DND-41 (cell line): ENCODE results near the gene IGLL5.
A peak's percentile ranks its signal among the peaks of the same experiment; 100 is the strongest.

Experiments used
- ATAC-seq: fragments of 200-7000 bp; cut with Tn5 transposase; 3 replicates; pipeline ENCODE4 v1.9.1; 2021; ENCODE audit warnings: low read depth; ENCODE audit not compliant: insufficient read depth
- DNase-seq: peaks from one replicate; pipeline ENCODE4 v3.0.0-alpha.2; 2020
- H2AFZ ChIP-seq: 2 replicates; pipeline ENCODE4 v1.6.0; 2012; ENCODE audit warnings: low read depth, low read length
- H3K27ac ChIP-seq: 2 replicates; pipeline ENCODE4 v1.5.1; 2012; ENCODE audit warnings: low read length, inconsistent platforms
- H3K27me3 ChIP-seq: fragments of 200-600 bp; sonication (generic); 2 replicates; pipeline ENCODE4 v1.6.0; 2012; ENCODE audit warnings: low read length, mild to moderate bottlenecking, inconsistent platforms; ENCODE audit not compliant: insufficient read depth, poor library complexity
- H3K36me3 ChIP-seq: 2 replicates; pipeline ENCODE4 v1.5.1; 2012; ENCODE audit warnings: low read length, inconsistent platforms; ENCODE audit not compliant: insufficient read depth
- H3K4me1 ChIP-seq: 2 replicates; pipeline ENCODE4 v1.5.1; 2012; ENCODE audit warnings: mild to moderate bottlenecking, low read length; ENCODE audit not compliant: insufficient read depth
- H3K4me2 ChIP-seq: 2 replicates; pipeline ENCODE4 v1.6.0; 2012; ENCODE audit warnings: mild to moderate bottlenecking, moderate library complexity, low read length, inconsistent platforms; ENCODE audit not compliant: insufficient read depth
- H3K4me3 ChIP-seq, 2 experiments: fragments of 200-600 bp in 1 of 2; shearing (Covaris generic) in 1 of 2; 2 replicates each; pipeline ENCODE4 v1.5.1; 2012 to 2016; ENCODE audit warnings: inconsistent platforms in 2 of 2, low read length in 2 of 2, mild to moderate bottlenecking in 2 of 2, low read depth in 1 of 2, moderate library complexity in 1 of 2
- H3K79me2 ChIP-seq: 2 replicates; pipeline ENCODE4 v1.6.0; 2012; ENCODE audit warnings: low read length, inconsistent platforms; ENCODE audit not compliant: insufficient read depth
- H3K9ac ChIP-seq: 2 replicates; pipeline ENCODE4 v1.6.0; 2012; ENCODE audit warnings: low read depth, mild to moderate bottlenecking, inconsistent platforms, low read length, moderate library complexity
- H3K9me3 ChIP-seq: 2 replicates; pipeline ENCODE4 v1.5.1; 2012; ENCODE audit warnings: low read length, moderate library complexity, mild to moderate bottlenecking, inconsistent platforms; ENCODE audit not compliant: insufficient read depth, severe bottlenecking
- H4K20me1 ChIP-seq: 2 replicates; pipeline ENCODE4 v1.6.0; 2012; ENCODE audit warnings: low read length; ENCODE audit not compliant: insufficient read depth
- EZH2 ChIP-seq: IDR thresholded peaks from 3 replicates; pipeline ENCODE4 v1.6.1; 2012; ENCODE audit warnings: borderline replicate concordance, low read depth, mild to moderate bottlenecking, moderate library complexity, low read length, inconsistent platforms; ENCODE audit not compliant: severe bottlenecking
- TF ChIP-seq, protein P1 (sequence below): IDR thresholded peaks from 2 replicates; pipeline ENCODE4 v1.5.1; 2012; ENCODE audit warnings: borderline replicate concordance, low read length, moderate library complexity, mild to moderate bottlenecking; ENCODE audit not compliant: poor library complexity, severe bottlenecking; ENCODE audit errors: extremely low read depth

The IGLL5 gene

DNA sequence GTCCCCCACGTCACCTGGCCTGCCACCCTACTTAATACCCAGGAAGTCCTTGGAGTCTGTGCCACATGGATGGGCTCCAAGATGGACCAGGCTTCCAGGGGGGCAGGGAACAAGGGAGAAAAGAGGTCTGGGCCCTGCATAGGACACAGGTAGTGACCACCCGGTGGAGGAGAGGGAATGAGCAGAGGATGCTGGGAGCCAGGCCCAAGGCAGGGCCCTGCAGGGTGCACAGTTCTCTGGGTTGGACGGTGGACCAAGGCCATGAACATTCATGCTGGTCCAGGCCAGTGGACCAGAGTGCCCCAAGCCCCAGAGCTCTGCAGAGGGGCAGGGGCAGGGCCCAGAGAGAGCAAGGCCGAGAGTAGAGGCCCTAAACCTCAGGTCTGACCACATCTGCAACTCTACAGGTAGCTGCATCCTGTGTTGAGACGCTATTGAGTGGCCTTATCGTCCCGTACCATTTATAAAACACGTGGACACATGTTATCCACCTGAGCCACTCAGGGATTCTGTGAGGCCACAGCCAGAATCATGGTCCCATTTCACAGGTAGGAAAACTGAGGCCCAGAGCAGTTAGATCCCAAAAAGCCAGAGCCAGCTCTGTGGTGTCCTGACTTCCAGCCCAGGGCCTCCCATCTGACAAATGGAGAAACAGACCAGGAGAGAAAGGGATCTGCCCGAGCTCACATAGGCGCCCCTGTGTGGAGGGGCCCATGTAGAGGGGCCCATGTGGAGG lies 46.4 kb downstream of the IGLL5 start:
- Histone ChIP-seq H3K27ac (0 out of 2 replicates have a peak overlapping the region, but pooled peaks have one; percentile 36), H3K9me3 (no peaks in the 10 kb centered on the region), H2AFZ (no peak overlapping the region), H3K36me3 (no peaks in the 10 kb centered on the region), H3K4me1 (peaks cover 13% of the 10 kb centered on the region), H4K20me1 (no peaks in the 10 kb centered on the region), H3K79me2 (no peaks in the 10 kb centered on the region), H3K4me2 (no peak overlapping the region), H3K9ac (no peak overlapping the region), H3K27me3 (no peaks in the 10 kb centered on the region), H3K4me3 (no peak overlapping the region)
- TF ChIP-seq EZH2 = no peak
- TF ChIP-seq, protein P1, sequence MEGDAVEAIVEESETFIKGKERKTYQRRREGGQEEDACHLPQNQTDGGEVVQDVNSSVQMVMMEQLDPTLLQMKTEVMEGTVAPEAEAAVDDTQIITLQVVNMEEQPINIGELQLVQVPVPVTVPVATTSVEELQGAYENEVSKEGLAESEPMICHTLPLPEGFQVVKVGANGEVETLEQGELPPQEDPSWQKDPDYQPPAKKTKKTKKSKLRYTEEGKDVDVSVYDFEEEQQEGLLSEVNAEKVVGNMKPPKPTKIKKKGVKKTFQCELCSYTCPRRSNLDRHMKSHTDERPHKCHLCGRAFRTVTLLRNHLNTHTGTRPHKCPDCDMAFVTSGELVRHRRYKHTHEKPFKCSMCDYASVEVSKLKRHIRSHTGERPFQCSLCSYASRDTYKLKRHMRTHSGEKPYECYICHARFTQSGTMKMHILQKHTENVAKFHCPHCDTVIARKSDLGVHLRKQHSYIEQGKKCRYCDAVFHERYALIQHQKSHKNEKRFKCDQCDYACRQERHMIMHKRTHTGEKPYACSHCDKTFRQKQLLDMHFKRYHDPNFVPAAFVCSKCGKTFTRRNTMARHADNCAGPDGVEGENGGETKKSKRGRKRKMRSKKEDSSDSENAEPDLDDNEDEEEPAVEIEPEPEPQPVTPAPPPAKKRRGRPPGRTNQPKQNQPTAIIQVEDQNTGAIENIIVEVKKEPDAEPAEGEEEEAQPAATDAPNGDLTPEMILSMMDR = no peak
- no peak for ATAC-seq
- DNase-seq = no peak

DNA sequence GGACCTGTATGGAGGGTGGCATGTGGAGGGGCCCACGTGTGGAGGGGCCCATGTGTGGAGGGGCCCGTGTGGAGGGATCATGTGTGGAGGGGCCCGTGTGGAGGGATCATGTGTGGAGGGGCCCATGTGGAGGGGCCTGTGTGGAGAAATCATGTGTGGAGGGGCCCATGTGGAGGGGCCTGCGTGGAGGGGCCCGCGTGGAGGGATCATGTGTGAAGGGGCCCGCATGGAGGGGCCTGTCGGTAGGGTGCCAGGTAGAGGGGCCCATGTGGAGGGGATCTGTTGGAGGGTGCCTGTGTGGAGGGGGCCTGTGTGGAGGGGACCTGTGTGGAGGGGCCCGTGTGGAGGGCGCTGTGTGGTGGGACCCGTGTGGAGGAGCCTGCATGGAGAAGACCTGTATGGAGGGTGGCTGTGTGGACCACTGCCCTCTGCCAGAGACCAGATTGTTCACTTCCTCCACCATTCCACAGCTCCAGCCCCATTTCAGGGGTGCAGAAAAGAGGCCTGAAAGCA lies 47.0 kb downstream of the IGLL5 start:
- no peaks in the 10 kb centered on the region for H4K20me1 ChIP-seq
- H3K4me1 ChIP-seq = peaks cover 13% of the 10 kb centered on the region

DNA sequence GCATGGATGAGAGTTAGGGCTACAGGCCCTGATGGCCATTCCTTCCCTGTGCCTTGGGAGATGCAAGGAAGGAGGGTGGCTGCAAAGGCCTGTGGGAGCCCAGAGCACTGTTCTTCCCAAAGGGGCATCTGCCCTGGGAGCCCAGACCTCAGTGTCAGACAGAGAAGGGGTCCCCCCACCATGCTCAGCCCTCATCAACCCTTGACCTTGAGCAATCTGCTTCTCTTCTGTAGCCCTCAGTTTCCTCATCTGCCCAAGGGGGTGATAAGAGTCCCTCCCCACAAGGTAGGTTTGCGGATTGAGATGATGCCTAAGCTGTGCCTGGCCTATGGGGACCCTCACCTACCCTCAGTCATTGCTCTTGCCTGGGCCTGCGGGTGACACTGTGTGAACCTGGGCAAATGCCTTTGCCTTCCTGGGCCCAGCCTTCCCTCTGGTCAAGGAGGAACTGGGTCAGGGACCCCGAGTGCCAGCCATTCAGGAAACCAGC lies 47.5 kb downstream of the IGLL5 start:
- Histone ChIP-seq H3K27ac (peak overlapping the region; percentile 43), H3K79me2 (no peaks in the 10 kb centered on the region), H3K27me3 (no peaks in the 10 kb centered on the region), H2AFZ (no peak overlapping the region), H4K20me1 (no peaks in the 10 kb centered on the region), H3K36me3 (no peaks in the 10 kb centered on the region), H3K4me3 (no peak overlapping the region), H3K4me1 (peaks cover 11% of the 10 kb centered on the region), H3K4me2 (no peak overlapping the region), H3K9me3 (no peaks in the 10 kb centered on the region), H3K9ac (no peak overlapping the region)
- no peak for TF ChIP-seq EZH2
- TF ChIP-seq, protein P1 = no peak
- DNase-seq (no peak), ATAC-seq (no peak)

More for the DNA sequence above, 47.0 kb downstream of the IGLL5 start:
- no peak overlapping the region; the same call in 1 of the 2 replicates for H3K27ac ChIP-seq
- H2AFZ ChIP-seq = no peak overlapping the region
- no peaks in the 10 kb centered on the region for H3K79me2 ChIP-seq
- H3K27me3 ChIP-seq = no peaks in the 10 kb centered on the region
- H3K9ac ChIP-seq = no peak overlapping the region
- H3K4me2 ChIP-seq = no peak overlapping the region
- no peak for ATAC-seq
- no peaks in the 10 kb centered on the region for H3K36me3 ChIP-seq
- no peak overlapping the region for H3K4me3 ChIP-seq
- no peak for DNase-seq
- H3K9me3 ChIP-seq = no peaks in the 10 kb centered on the region
- TF ChIP-seq EZH2 = no peak
- TF ChIP-seq, protein P1 = no peak
